GM19193 (cell line): ENCODE data around the gene LTBP3.
A peak's percentile ranks its signal among the peaks of the same experiment; 100 is the strongest.

ENCODE experiments used
- POLR2A ChIP-seq: IDR thresholded peaks from 4 replicates; pipeline ENCODE4 v1.6.1; 2011; ENCODE audit not compliant: insufficient read depth, insufficient read length; ENCODE audit errors: extremely low read depth

LTBP3 gene

GRCh38 chr11:65524741-65525545 lies 33.2 kb downstream of the LTBP3 start, which contains the start of gene SCYL1:
Gene SCYL1 (plus strand): TSS chr11:65525083. CDS start chr11:65525154, 71 bp downstream.
- TF ChIP-seq POLR2A = peak; percentile 66

- no peak for TF ChIP-seq POLR2A
Measured at GRCh38 chr11:65524014-65524740, 34.0 kb downstream of the LTBP3 start.

DNA sequence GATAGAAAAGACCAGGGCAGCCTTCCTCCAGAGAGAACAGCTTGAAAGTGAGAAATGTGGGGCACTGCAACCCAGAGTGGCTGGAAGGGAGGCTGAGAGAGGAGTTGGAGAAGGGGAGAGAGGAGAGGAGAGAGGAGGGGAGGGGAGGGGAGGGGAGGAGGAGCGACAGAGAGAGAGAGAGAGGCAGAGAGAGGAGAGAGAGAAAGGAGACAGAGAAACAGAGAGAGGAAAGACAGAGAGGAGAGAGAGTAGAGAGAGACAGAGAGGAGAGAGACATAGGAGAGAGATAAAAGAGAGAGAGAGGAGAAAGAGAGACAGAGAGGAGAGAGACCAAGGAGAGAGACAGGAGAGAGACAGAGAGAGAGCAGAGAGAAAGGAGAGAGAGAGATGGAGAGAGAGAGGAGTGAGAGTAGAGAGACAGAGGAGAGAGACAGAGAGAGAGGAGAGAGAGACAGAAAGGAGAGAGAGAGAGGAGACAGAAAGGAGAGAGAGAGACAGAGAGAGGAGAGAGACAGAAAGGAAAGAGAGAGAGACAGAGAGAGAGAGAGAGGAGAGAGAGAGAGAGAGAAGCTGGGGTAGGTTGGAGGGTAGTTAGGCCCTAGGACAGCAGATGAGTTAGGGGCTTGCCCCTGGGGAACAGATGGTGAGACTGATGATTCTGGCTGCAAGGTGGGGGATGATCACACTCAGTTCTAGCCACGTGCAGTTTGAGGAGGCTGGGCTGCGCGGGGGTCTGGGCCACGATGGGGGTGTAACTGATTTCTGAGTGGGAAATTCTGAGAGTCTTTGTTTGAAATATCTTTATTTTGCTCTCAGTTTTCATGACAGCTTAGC lies 41.8 kb downstream of the LTBP3 start:
- no peak for TF ChIP-seq POLR2A

GRCh38 chr11:65506772-65507505 lies 51.2 kb downstream of the LTBP3 start:
- TF ChIP-seq POLR2A = peak; percentile 97

DNA sequence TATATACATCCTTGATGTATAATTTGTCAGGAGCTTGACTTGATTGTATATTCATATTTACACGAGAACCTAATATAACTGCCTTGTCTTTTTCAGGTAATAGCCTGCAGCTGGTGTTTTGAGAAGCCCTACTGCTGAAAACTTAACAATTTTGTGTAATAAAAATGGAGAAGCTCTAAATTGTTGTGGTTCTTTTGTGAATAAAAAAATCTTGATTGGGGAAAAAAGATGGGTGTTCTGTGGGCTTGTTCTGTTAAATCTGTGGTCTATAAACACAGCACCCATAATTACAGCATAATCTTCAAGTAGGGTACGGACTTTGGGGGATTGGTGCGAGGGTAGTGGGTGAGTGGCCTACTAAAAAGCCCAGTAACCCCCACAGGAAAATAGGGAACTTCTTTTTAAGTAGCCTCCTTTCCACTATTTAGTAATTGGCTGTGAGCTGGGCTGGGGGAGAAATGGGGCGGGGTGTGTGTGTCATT lies 51.8 kb downstream of the LTBP3 start:
- no peak for TF ChIP-seq POLR2A

DNA sequence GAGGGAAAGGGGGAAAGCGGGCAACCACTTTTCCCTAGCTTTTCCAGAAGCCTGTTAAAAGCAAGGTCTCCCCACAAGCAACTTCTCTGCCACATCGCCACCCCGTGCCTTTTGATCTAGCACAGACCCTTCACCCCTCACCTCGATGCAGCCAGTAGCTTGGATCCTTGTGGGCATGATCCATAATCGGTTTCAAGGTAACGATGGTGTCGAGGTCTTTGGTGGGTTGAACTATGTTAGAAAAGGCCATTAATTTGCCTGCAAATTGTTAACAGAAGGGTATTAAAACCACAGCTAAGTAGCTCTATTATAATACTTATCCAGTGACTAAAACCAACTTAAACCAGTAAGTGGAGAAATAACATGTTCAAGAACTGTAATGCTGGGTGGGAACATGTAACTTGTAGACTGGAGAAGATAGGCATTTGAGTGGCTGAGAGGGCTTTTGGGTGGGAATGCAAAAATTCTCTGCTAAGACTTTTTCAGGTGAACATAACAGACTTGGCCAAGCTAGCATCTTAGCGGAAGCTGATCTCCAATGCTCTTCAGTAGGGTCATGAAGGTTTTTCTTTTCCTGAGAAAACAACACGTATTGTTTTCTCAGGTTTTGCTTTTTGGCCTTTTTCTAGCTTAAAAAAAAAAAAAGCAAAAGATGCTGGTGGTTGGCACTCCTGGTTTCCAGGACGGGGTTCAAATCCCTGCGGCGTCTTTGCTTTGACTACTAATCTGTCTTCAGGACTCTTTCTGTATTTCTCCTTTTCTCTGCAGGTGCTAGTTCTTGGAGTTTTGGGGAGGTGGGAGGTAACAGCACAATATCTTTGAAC lies 52.5 kb downstream of the LTBP3 start:
- TF ChIP-seq POLR2A = peak; percentile 65

- peak; percentile 70 for TF ChIP-seq POLR2A
Measured at GRCh38 chr11:65504674-65505465, 53.3 kb downstream of the LTBP3 start.

GRCh38 chr11:65503949-65504673 lies 54.0 kb downstream of the LTBP3 start:
- peak; percentile 28 for TF ChIP-seq POLR2A

GRCh38 chr11:65503368-65503948 lies 54.7 kb downstream of the LTBP3 start:
- peak; percentile 62 for TF ChIP-seq POLR2A

DNA sequence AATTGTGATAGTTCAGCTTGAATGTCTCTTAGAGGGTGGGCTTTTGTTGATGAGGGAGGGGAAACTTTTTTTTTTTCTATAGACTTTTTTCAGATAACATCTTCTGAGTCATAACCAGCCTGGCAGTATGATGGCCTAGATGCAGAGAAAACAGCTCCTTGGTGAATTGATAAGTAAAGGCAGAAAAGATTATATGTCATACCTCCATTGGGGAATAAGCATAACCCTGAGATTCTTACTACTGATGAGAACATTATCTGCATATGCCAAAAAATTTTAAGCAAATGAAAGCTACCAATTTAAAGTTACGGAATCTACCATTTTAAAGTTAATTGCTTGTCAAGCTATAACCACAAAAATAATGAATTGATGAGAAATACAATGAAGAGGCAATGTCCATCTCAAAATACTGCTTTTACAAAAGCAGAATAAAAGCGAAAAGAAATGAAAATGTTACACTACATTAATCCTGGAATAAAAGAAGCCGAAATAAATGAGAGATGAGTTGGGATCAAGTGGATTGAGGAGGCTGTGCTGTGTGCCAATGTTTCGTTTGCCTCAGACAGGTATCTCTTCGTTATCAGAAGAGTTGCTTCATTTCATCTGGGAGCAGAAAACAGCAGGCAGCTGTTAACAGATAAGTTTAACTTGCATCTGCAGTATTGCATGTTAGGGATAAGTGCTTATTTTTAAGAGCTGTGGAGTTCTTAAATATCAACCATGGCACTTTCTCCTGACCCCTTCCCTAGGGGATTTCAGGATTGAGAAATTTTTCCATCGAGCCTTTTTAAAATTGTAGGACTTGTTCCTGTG lies 55.4 kb downstream of the LTBP3 start:
- peak; percentile 68 for TF ChIP-seq POLR2A

DNA sequence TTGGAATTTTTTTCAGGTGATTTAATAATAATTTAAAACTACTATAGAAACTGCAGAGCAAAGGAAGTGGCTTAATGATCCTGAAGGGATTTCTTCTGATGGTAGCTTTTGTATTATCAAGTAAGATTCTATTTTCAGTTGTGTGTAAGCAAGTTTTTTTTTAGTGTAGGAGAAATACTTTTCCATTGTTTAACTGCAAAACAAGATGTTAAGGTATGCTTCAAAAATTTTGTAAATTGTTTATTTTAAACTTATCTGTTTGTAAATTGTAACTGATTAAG lies 55.9 kb downstream of the LTBP3 start:
- TF ChIP-seq POLR2A = peak; percentile 17
